ENCODE measurements around the gene MAP1LC3B. TPM values are rescaled to one million over a fixed set of nuclear protein-coding genes. Genes with fewer than 3 reads are reported as not detected.

MAP1LC3B gene
- 58.9 and 60.5 TPM in 2 replicates for total RNA-seq

- intact Hi-C loops (cut with micrococcal nuclease): loop anchor here (1.0 kb wide), 1 partner anchor 8 kb away; no protein-coding TSS in a partner anchor
Observed at GRCh38 chr16:87391950-87392820, at the start of gene MAP1LC3B. Gene MAP1LC3B, plus strand, starts transcription at chr16:87392336. Its CDS starts 92 bp downstream, at chr16:87392428.

GRCh38 chr16:87342504-87342903 is 49.6 kb upstream of the MAP1LC3B start:
- intact Hi-C loops (cut with micrococcal nuclease): no loop called here

GRCh38 chr16:87342978-87343752 is 49.0 kb upstream of the MAP1LC3B start:
- intact Hi-C loops (cut with micrococcal nuclease): no loop called here

GRCh38 chr16:87343753-87344050 is 48.4 kb upstream of the MAP1LC3B start:
- intact Hi-C loops (cut with micrococcal nuclease): loop anchor here (2.0 kb wide), 1 partner anchor 39 kb away; the partner anchor contains the start of gene FBXO31

- intact Hi-C loops (cut with micrococcal nuclease): loop anchor here (2.0 kb wide), 1 partner anchor 38 kb away; the partner anchor contains the start of gene FBXO31
Observed at GRCh38 chr16:87344165-87344930, 47.8 kb upstream of the MAP1LC3B start.

GRCh38 chr16:87344931-87345631 is 47.1 kb upstream of the MAP1LC3B start:
- intact Hi-C loops (cut with micrococcal nuclease): loop anchor here (1.0 to 2.0 kb wide), 2 partner anchors 38 to 49 kb away; partner anchors contain the start of gene FBXO31

GRCh38 chr16:87345726-87346424 is 46.3 kb upstream of the MAP1LC3B start:
- intact Hi-C loops (cut with micrococcal nuclease): loop anchor here (1.0 to 2.0 kb wide), 2 partner anchors 37 to 48 kb away; partner anchors contain the start of gene FBXO31

- intact Hi-C loops (cut with micrococcal nuclease): no loop called here
Observed at GRCh38 chr16:87346517-87347060, 45.5 kb upstream of the MAP1LC3B start.

GRCh38 chr16:87347932-87348615 is 44.1 kb upstream of the MAP1LC3B start:
- intact Hi-C loops (cut with micrococcal nuclease): no loop called here

- intact Hi-C loops (cut with micrococcal nuclease): no loop called here
Observed at GRCh38 chr16:87348616-87349157, 43.4 kb upstream of the MAP1LC3B start.

- intact Hi-C loops (cut with micrococcal nuclease): no loop called here
Observed at GRCh38 chr16:87350031-87350430, 42.1 kb upstream of the MAP1LC3B start.

GRCh38 chr16:87350681-87351319 is 41.3 kb upstream of the MAP1LC3B start:
- intact Hi-C loops (cut with micrococcal nuclease): no loop called here

- intact Hi-C loops (cut with micrococcal nuclease): no loop called here
Observed at GRCh38 chr16:87351320-87351698, 40.8 kb upstream of the MAP1LC3B start.

- intact Hi-C loops (cut with micrococcal nuclease): no loop called here
Observed at GRCh38 chr16:87352818-87353217, 39.3 kb upstream of the MAP1LC3B start.

GRCh38 chr16:87353613-87354012 is 38.5 kb upstream of the MAP1LC3B start:
- intact Hi-C loops (cut with micrococcal nuclease): no loop called here

- intact Hi-C loops (cut with micrococcal nuclease): no loop called here
Observed at GRCh38 chr16:87356491-87356853, 35.7 kb upstream of the MAP1LC3B start.

- intact Hi-C loops (cut with micrococcal nuclease): no loop called here
Observed at GRCh38 chr16:87358250-87358649, 33.9 kb upstream of the MAP1LC3B start.

- intact Hi-C loops (cut with micrococcal nuclease): no loop called here
Observed at GRCh38 chr16:87358696-87359095, 33.4 kb upstream of the MAP1LC3B start.

Measured in T-helper 1 cell treated with Interleukin-12 subunit alpha and Interleukin-12 subunit beta and Interleukin-4 antibody, amounts not matched to agents 30 ng/mL and 1 ng/mL, for 36 hours (primary cell).